NCI-H82 treated with DMSO at 0.1 percent for 48 hours (cell line): ENCODE results near the gene TMEM63A.

ENCODE experiments used
- DNase-seq: peaks from one replicate; lab custom pipeline; 2025; ENCODE audit not compliant: unreplicated experiment; lab: John Stamatoyannopoulos, UW

Gene TMEM63A

GRCh38 chr1:225868631-225869330 lies 13.4 kb downstream of the TMEM63A start:
- DNase-seq, result no peak

GRCh38 chr1:225866981-225867380 lies 15.2 kb downstream of the TMEM63A start:
- no peak for DNase-seq

- DNase-seq, result no peak
Measured at GRCh38 chr1:225866061-225866837, 15.9 kb downstream of the TMEM63A start.

- DNase-seq, result no peak
Measured at GRCh38 chr1:225865514-225865913, 16.7 kb downstream of the TMEM63A start.

GRCh38 chr1:225863167-225863566 lies 19.0 kb downstream of the TMEM63A start:
- no peak for DNase-seq

GRCh38 chr1:225862581-225862950 lies 19.6 kb downstream of the TMEM63A start:
- DNase-seq, result no peak

GRCh38 chr1:225861834-225862580 lies 20.2 kb downstream of the TMEM63A start:
- DNase-seq, result no peak

- DNase-seq, result no peak
Measured at GRCh38 chr1:225860876-225861441, 21.2 kb downstream of the TMEM63A start.

GRCh38 chr1:225860107-225860506 lies 22.1 kb downstream of the TMEM63A start:
- DNase-seq, result no peak

- no peak for DNase-seq
Measured at GRCh38 chr1:225859151-225859550, 23.0 kb downstream of the TMEM63A start.

- no peak for DNase-seq
Measured at GRCh38 chr1:225857256-225857655, 24.9 kb downstream of the TMEM63A start.

GRCh38 chr1:225855503-225856300 lies 26.5 kb downstream of the TMEM63A start:
- DNase-seq, result no peak

GRCh38 chr1:225853441-225853840 lies 28.7 kb downstream of the TMEM63A start:
- DNase-seq, result no peak

GRCh38 chr1:225852413-225853124 lies 29.6 kb downstream of the TMEM63A start:
- DNase-seq, result no peak

GRCh38 chr1:225851805-225852204 lies 30.4 kb downstream of the TMEM63A start:
- no peak for DNase-seq

GRCh38 chr1:225850370-225850769 lies 31.8 kb downstream of the TMEM63A start:
- DNase-seq, result no peak

- no peak for DNase-seq
Measured at GRCh38 chr1:225849925-225850324, 32.3 kb downstream of the TMEM63A start.

- peak; percentile 81 for DNase-seq
Measured at GRCh38 chr1:225848030-225848955, 33.9 kb downstream of the TMEM63A start.

GRCh38 chr1:225847610-225848009 lies 34.6 kb downstream of the TMEM63A start:
- no peak for DNase-seq
